Fibroblast of the aortic adventitia (primary cell): Measurements from ENCODE around the gene DDX49. TPM values are rescaled to one million over a fixed set of nuclear protein-coding genes. Genes with fewer than 3 reads are reported as not detected.

ENCODE experiments used
- DNase-seq: peaks from one replicate; pipeline ENCODE4 v3.0.0-alpha.2; 2010; ENCODE audit warnings: low read depth
- H3K4me3 ChIP-seq: 2 replicates; pipeline ENCODE4 v1.5.1; 2011; ENCODE audit warnings: low read depth, mild to moderate bottlenecking, control low read depth, low read length, moderate library complexity
- total RNA-seq: library from RNA; depleted of rRNA; stranded (reverse); fragments of >200 nt; gene quantifications from 2 replicates; pipeline ENCODE4 v1.2.3, GENCODE V29; 2012; ENCODE audit warnings: low replicate concordance
- TF ChIP-seq, protein P1 (sequence below): IDR thresholded peaks from 2 replicates; pipeline ENCODE4 v1.5.1; 2011; ENCODE audit warnings: mild to moderate bottlenecking, low read length, control low read depth, inconsistent platforms; ENCODE audit not compliant: insufficient read depth

Gene DDX49
- total RNA-seq, 1 donor: 42.1 TPM

DNA sequence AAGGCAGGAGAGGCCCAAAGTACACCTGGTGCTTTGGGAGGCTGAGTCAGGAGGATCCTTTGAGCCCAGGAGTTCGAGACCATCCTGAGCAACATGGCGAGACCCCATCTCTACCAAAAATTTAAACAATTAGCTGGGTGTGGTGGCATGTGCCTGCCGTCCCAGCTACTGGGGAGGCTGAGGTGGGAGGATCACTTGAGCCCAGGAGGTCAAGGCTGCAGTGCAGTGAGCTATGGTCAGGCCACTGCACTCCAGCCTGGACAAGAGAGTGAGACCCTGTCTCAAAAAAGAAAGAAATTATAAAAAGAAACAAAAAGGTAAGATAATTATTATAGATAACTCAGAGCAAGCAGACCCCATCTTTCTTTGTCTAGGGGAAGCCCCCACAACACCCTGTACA lies 19.6 kb downstream of the DDX49 start:
- peak overlapping the region; percentile 94 for H3K4me3 ChIP-seq

DNA sequence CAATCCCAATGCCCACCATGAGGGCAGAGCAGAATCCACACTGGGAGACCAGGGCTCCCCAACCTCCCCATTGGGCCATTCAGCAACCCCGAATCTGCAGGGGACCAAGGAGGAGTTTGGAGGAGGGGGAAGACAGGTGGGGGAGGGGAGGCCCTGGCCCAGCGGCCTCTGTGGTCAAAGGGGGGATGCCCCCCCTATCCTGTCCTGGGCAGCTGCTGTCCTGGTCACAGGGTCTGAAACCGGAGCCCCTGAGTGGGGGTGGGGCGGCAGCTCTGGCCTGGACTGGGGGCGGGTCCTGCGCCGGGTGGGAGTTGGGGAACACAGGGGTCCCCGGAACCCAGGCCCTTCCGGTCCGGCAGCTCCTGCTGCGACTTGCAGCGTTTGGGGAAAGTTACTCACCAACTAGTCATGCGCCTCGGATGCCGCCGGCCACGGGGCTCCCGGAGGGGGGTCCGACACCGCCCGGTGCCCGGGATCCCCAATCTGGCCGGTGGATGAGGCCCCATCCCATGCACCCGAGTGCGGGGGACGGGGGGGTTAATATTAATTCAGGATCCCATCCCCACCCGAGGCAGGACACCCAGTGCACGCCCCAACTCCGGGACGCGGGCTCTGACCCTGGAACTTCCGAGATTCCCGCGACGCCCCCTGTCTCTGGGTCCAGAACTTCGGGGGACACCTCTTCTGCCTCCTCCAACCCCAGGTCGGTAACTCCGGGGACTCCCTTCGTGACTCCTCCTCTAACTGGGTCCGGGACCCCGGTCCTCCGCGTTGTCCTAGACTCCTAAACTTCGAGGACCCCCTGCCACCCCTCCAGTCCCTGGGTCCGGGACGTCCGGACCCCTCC lies 20.6 kb downstream of the DDX49 start:
- DNase-seq: peak; percentile 40
- H3K4me3 ChIP-seq: peak overlapping the region; percentile 94
- TF ChIP-seq, protein P1, sequence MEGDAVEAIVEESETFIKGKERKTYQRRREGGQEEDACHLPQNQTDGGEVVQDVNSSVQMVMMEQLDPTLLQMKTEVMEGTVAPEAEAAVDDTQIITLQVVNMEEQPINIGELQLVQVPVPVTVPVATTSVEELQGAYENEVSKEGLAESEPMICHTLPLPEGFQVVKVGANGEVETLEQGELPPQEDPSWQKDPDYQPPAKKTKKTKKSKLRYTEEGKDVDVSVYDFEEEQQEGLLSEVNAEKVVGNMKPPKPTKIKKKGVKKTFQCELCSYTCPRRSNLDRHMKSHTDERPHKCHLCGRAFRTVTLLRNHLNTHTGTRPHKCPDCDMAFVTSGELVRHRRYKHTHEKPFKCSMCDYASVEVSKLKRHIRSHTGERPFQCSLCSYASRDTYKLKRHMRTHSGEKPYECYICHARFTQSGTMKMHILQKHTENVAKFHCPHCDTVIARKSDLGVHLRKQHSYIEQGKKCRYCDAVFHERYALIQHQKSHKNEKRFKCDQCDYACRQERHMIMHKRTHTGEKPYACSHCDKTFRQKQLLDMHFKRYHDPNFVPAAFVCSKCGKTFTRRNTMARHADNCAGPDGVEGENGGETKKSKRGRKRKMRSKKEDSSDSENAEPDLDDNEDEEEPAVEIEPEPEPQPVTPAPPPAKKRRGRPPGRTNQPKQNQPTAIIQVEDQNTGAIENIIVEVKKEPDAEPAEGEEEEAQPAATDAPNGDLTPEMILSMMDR: peak; percentile 0

More for the DNA sequence above, 19.6 kb downstream of the DDX49 start:
- TF ChIP-seq, protein P1: no peak
- no peak for DNase-seq

DNA sequence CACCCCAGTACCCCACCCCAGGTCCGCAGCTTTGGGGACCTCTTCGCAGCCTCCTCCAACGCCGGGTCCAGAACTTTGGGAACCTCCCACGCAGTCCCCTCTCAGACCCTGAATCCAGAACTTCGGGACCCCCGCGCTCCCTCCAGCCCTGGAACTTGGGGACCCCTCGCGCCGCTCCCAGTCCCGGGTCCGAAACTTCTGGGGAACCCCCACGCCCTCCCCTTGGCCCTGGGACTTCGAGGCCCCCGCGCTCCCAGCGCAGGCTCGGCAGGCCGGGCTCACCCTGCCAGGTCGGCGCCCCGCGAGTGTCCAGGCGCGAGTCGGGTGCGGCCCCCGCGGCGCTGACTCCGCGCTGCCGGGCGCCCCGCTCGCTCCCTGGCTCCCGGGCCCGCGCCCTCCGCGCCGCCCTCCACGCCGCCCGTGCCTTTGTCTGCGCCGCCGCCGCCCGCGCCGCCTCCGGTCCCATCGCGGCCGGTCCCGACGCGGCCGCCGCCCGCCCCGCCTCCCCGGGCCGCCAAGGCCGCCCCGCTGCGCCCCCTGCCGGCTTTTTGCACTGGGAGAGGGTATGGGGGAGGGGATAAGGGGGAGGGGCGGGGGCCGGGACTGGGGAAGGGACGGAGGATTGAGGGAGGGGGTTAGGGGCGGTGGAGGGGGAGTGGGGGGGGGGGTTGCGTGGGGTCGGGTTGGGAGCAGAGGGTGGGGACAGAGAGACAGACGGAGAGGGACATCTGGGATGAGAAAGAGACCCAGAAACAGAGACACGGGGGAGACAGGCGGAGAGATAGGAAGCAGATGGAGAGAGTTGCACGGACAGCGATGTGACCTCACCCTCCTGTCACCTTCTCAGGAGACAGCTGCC lies 21.5 kb downstream of the DDX49 start, which contains the start of gene HOMER3:
Gene HOMER3, minus strand, starts transcription at position 449 of the 859 bp plus-strand sequence. CDS start 2,235 bp downstream, outside the sequence.
- peak within 1 kb of the TSS; percentile 94 for H3K4me3 ChIP-seq
- peak; percentile 43 for DNase-seq
- TF ChIP-seq, protein P1: peak; percentile 56

DNA sequence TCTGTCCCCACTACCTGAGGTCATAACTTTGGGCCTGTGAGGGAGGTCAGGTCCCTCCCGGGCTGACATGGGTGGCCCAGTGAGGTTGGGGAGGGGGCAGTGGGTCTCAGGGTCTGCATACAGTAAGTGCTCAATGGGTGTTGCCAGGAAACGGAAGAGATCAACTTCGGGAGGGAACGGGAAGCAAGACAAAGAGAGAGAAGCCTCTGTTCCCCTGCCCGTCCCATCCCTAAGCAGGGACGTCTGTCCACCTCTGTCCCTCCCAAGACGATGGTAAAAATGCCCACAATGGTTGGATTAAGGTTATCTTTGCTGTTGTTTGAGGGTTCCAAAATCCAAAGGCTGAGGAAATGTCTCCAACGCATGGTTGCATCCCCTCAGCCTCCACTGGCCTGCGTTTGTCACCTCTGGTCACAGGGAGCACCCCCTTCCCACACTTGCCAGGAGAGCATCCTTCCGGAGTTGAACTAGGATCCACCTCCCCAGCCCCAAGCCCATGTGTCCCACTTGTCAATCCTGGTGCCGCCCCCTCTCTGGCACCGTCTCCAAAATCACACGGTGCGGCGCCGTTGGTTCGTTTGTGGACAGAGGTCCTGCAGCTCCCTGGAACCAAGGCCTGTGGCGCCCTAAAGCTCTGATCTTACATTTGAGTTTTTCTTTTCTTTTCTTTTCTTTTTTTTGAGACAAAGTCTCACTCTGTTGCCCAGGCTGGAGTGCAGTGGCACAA lies 22.3 kb downstream of the DDX49 start:
- TF ChIP-seq, protein P1: no peak
- H3K4me3 ChIP-seq: peak overlapping the region; percentile 56
- no peak for DNase-seq

DNA sequence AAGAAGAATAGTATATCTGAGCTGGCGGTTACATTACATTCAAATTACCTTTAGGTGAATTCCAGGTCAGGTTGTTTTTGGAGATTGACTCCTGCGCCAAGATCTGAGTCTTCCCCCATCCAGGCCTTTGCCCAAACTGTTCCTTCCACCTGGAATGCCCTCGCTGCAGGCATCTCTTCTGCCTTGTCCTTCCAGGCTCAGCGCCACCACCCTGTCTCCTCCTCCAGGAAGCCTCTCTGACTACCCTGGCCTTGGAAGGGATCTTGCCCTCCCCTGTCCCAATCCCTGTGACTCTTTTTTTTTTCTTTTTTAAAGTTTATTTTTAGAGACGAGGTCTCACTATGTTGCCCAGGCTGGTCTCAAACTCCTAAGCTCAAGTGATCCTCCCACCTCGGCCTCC lies 23.2 kb downstream of the DDX49 start:
- H3K4me3 ChIP-seq: no peak overlapping the region
- no peak for DNase-seq
- TF ChIP-seq, protein P1: no peak

DNA sequence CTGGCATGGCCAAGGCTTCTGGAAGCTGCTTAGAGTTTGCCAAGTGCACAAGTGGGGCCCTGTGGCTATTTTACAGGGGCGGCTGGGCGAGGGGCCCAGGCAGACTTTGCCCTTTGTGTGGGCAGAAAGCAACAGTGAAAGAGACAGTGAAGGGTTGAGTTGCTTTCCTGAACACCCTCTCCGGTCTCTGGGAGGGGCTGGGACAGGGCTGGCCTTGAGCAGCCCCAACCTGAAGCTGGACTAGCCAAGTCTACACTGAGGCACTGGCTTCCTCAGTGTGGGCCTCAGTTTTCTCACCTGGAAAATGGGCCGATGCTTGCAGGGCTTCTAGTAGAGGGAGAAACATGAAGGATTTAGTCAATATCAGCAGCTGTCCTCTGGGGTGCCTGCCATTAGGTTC lies 23.9 kb downstream of the DDX49 start:
- no peak overlapping the region for H3K4me3 ChIP-seq
- no peak for DNase-seq
- TF ChIP-seq, protein P1: no peak
